COLO668 (cell line): ENCODE results near the gene KIR3DL1.
"Not testable (repeated sequence)": the region's sequence is repeated elsewhere in the genome, so short reads cannot be mapped to it uniquely, and the experiment has no call there.

ENCODE experiments used
- DNase-seq: peaks from one replicate; lab custom pipeline; 2025; ENCODE audit not compliant: unreplicated experiment; lab: John Stamatoyannopoulos, UW

Gene KIR3DL1

DNA sequence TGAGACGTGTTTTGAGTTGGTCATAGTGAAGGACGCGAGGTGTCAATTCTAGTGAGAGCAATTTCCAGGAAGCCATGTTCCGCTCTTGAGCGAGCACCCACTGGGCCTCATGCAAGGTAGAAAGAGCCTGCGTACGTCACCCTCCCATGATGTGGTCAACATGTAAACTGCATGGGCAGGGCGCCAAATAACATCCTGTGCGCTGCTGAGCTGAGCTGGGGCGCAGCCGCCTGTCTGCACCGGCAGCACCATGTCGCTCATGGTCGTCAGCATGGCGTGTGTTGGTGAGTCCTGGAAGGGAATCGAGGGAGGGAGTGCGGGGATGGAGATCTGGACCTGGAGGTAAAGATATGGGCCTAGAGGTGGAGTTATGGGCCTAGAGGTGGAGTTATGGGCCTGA is at the start of gene KIR3DL1:
Gene KIR3DL1, plus strand, starts transcription at position 218 of the 400 bp plus-strand sequence.
- not testable (repeated sequence) for DNase-seq

DNA sequence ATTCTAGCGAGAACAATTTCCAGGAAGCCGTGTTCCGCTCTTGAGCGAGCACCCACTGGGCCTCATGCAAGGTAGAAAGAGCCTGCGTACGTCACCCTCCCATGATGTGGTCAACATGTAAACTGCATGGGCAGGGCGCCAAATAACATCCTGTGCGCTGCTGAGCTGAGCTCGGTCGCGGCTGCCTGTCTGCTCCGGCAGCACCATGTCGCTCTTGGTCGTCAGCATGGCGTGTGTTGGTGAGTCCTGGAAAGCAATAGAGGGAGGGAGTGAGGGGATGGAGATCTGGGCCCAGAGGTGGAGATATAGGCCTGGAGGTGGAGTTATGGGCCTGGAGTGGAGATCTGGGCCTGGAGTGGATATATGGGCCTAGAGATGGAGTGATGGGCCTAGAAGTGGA is 46.6 kb upstream of the KIR3DL1 start, which contains the start of gene KIR2DL1:
Gene KIR2DL1, plus strand, starts transcription at position 148 of the 400 bp plus-strand sequence. Its CDS starts 58 bp downstream, at position 206.
- not testable (repeated sequence) for DNase-seq

DNA sequence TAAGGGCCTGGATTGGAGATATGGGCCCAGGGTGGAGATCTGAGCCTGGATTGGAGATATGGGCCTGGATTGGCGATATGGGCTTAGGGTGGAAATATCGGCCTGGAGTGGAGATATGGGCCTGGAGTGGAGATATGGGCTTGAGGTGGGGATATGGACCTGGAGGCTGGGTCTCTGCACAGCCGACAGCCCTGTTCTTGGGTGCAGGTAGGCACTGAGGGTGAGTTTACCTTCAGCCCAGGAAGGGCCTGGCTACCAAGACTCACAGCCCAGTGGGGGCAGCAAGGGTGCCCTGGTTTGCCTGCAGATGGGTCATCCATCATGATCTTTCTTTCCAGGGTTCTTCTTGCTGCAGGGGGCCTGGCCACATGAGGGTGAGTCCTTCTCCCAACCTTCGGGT is 45.8 kb upstream of the KIR3DL1 start:
- not testable (repeated sequence) for DNase-seq

DNA sequence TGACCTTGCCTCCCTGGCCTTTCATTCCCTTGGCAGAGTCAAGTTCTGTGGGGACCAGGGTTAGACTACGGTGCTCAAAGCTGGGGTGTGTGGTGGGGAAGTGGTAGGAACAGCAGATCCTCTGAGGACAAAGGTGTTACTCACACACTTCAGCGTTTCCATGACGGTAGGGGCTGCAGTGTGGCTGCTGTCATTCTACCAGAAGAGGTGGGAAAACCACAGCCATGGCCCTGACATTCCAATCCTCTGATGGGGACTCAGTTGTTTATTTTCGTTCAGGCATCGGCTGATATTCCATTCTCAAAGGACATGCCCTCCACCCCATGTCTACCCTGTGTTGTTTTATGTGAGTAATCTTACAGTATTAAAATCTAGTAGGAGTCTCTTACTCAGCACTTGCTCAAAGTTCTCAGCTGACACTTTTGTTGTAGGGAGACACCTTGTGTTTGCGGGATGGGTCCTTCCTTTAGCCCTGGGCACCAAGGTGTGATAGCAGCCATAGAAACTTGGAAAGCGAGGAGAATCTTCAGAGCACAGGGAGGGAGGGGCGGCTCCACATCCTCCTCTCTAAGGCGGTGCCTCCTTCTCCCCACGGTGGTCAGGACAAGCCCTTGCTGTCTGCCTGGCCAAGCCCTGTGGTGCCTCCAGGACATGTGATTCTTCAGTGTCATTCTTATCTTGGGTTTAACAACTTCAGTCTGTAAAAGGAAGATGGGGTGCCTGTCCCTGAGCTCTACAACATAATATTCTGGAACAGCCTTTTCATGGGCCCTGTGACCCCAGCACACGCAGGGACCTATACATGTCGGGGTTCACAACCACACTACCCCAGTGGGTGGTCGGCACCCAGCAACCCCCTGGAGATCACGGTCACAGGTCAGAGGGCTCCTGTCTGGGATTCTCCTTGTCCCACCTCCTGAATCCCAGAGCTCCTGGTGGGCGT is 45.0 kb upstream of the KIR3DL1 start:
- not testable (repeated sequence) for DNase-seq

DNA sequence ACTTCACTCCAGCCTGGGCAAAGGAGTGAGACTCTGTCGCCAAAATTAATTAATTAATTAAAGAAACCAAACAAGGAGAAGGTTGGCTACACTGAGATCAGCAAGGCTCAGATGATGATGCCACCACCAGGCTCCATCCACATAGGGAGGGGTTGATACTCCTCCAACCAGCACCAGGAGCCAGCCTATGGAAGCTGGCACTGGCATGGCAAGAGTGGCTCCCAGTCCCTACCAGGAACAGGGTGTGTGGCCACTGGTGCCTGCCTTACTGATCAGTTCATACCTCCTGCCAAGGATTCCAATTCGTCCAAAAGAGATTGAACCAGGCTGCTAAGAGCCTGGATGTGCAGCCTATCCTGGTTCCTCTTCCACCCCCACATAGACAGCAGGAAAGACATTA is 43.6 kb upstream of the KIR3DL1 start:
- DNase-seq, result not testable (repeated sequence)

DNA sequence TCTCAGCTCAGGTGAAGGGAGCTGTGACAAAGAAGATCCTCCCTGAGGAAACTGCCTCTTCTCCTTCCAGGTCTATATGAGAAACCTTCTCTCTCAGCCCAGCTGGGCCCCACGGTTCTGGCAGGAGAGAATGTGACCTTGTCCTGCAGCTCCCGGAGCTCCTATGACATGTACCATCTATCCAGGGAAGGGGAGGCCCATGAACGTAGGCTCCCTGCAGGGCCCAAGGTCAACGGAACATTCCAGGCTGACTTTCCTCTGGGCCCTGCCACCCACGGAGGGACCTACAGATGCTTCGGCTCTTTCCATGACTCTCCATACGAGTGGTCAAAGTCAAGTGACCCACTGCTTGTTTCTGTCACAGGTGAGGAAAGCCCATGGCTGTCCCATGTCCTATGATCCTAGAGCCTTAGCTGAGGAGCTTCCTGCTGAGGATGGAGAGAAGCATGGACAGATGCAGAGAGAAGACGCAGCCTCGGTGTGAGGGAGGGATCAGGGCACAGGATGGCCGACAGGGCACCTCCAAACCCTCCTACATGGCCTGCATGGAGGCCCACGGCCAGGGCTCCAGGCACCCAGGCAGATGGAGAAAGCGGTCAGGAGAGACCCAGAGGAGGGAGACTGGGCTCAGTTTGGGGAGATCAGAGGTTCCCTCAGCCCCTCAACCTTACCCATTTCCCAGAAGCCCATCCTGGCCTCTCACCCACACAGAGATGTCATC is 41.0 kb upstream of the KIR3DL1 start:
- not testable (repeated sequence) for DNase-seq

DNA sequence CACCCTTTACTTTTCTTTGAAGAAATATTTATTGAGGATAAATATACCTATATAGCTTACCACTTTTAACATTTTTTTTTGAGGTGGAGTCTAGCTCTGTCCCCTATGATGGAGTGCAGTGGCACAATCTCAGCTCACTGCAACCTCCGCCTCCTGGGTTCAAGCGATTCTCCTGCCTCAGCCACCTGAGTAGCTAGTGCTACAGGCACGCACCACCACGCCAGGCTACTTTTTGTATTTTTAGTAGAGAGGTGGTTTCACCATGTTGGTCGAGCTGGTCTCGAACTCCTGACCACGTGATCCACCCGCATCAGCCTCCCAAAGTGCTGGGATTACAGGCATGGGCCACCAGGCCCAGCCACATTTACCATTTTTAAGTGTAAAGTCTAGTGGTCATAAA is 40.4 kb upstream of the KIR3DL1 start:
- DNase-seq, result not testable (repeated sequence)

DNA sequence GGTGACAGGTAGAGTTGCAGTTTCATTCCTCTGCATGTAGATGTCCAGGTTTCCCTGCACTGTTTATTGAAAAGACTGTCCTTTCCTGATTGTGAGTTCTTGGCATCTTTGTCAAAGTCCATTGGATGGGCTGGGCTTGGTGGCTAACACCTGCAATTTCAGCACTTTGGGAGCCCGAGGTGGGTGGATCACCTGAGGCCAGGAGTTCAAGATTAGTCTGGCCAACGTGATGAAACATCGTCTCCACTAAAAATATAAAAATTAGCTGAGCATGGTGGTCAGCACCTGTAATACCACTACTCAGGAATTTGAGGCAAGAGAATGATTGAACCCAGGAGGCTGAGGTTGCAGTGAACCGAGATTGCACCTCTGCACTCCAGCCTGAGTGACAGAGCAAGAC is 38.4 kb upstream of the KIR3DL1 start:
- not testable (repeated sequence) for DNase-seq

DNA sequence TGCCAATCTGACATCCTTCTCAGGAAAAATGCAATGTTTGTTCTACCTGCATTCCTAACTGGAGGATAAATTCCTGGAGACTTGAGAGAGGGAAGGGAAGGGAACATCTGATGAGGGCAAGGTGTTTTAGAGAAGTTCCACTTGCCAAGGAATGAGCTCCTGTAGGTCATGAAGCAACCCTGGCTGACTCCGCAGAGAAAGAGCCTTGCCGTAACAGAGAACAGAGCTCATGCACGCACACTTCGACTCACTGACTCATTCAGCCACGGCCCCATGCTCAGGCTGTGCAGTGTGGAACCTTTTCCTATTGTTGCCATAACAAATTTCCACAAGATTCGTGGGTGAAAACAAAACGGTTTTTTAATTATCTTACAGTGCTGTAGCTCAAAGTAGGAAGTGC is 37.4 kb upstream of the KIR3DL1 start:
- not testable (repeated sequence) for DNase-seq

DNA sequence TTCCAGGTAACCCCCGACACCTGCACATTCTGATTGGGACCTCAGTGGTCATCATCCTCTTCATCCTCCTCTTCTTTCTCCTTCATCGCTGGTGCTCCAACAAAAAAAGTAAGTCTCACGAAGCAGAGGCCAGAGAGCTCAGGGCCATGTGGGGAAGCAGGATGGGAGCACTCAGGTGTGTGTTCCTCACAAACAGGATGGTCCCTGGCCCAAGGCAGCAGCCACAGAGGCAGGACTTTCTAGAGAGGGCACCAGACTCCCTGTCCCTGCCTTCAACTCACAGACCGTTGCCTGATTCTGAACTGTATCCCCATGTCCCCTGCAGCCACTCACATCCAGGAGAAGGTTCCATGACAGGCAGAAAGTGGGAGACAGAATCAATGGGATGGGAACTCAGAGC is 33.4 kb upstream of the KIR3DL1 start:
- DNase-seq, result not testable (repeated sequence)

DNA sequence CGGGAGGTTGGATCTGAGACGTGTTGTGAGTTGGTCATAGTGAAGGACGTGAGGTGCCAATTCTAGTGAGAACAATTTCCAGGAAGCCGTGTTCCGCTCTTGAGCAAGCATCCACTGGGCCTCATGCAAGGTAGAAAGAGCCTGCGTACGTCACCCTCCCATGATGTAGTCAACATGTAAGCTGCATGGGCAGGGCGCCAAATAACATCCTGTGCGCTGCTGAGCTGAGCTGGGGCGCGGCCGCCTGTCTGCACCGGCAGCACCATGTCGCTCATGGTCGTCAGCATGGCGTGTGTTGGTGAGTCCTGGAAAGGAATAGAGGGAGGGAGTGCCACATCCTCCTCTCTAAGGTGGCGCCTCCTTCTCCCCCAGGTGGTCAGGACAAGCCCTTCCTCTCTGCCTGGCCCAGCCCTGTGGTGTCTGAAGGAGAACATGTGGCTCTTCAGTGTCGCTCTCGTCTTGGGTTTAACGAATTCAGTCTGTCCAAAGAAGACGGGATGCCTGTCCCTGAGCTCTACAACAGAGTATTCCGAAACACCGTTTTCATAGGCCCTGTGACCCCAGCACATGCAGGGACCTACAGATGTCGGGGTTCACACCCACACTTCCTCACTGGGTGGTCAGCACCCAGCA is 30.1 kb upstream of the KIR3DL1 start:
- DNase-seq, result not testable (repeated sequence)

DNA sequence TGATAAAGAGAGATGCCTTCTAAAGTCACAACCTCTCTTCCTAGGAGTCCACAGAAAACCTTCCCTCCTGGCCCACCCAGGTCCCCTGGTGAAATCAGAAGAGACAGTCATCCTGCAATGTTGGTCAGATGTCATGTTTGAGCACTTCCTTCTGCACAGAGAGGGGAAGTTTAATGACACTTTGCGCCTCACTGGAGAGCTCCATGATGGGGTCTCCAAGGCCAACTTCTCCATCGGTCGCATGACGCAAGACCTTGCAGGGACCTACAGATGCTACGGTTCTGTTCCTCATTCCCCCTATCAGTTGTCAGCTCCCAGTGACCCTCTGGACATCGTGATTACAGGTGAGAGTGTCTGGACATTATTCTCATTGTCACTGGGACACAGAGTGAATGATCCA is 28.1 kb upstream of the KIR3DL1 start:
- not testable (repeated sequence) for DNase-seq

DNA sequence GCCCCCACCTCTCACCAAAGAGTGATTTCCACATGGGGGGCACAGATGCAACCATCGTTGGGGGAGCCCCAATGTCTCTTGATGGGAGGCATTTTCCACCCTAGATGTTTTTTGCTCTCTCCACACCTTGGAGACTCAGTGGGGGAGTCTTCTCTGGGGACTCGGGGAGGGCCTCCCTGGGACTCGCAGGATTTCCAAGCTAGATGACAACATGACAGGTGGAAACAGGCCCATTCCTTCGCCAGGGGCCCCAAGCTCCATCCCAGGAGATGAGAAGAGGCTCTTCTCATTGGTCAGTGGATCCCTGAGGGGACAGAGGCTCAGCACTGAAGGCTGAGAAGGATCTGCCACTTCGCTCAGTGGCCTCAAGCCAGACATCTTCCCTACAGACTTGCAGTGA is 25.6 kb upstream of the KIR3DL1 start:
- no peak for DNase-seq

DNA sequence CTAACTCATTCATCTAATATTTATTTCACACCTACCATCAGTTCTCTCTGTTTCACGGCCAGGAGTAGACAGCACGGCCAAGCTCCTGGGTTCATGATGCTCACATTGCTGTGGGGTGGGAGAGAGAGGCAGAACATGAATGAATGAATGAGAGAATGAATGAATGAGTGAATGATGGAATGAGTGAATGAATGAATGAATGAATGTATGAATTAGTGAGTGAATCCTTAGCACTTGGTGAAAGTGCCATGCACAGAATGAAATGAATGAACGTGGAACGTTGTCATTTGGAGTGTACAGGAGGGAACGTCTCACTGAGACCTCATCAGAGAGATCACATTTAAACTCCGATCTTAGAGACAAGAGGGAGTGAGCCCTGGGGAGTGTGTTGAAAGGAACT is 24.8 kb upstream of the KIR3DL1 start:
- no peak for DNase-seq

DNA sequence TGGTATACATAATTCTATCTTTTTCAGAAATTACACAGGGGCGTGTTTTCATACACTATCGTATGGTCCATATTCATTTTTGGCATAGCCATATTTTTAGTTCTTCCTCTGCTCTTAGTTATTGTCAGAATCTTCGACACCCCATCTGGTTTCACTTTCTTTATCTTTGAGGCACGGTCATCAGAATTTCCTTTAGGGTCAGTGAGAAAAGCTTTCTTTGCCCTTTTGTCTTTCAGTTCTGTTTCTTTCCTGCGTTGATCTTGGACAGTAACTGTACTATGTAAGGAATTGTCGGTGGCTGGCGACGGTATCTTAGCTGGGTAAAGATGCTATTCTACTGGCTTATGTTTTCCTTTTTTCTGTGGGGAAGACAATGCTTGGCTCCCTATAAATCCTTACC is 23.5 kb upstream of the KIR3DL1 start:
- DNase-seq, result no peak

DNA sequence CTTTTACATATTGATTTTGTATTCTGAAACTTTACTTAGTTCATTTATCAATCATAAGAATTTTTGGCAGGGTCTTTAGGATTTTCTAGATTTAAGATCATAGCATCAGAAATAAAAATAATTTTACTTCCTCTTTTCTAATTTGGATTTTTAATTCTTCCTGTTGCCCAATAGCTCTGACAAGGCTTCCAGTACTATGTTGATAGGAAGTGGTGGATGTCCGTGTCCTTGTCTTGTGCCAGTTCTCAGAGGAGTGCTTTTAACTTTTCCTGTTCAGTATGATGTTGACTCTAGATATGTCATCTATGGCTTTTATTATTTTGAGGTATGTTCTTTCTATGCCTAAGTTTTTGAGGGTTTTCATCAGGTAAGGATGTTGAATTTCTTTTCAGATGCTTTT is 20.5 kb upstream of the KIR3DL1 start:
- DNase-seq, result no peak

DNA sequence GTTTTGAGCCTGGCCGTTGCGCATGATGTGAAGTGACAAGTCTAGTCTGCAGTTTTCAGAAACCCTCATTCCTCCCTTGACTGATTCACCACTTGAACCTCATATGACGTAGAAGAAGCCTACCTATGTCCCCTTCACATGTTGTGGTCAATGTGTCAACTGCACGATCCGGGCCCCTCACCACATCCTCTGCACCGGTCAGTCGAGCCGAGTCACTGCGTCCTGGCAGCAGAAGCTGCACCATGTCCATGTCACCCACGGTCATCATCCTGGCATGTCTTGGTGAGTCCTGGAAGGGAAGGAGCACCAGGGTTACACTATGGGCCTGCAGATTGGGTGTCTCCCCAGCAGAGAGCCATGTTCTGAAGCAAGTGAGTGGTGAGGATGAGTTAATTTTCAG is 12.9 kb upstream of the KIR3DL1 start, which contains the start of gene KIR2DL4:
Gene KIR2DL4, plus strand, starts transcription at position 201 of the 400 bp plus-strand sequence. Its CDS starts 42 bp downstream, at position 243.
- no peak for DNase-seq

DNA sequence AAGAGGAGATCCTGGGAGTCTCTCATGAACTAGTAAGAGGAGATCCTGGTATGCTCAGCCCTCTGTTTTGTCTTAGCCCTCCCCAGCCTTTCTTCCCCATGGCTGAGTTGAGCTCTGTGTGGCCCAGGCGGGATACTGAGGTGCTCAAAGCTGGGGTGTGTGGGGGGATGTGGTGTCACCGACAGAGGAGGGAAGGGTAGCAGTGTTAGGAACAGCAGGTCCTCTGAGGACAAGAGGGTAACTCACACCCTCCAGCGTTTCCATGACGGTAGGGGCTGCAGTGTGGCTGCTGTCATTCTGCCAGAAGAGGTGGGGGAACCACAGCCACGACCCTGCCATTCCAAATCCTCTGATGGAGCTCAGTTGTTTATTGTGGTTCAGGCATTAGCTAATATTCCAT is 12.2 kb upstream of the KIR3DL1 start:
- no peak for DNase-seq

DNA sequence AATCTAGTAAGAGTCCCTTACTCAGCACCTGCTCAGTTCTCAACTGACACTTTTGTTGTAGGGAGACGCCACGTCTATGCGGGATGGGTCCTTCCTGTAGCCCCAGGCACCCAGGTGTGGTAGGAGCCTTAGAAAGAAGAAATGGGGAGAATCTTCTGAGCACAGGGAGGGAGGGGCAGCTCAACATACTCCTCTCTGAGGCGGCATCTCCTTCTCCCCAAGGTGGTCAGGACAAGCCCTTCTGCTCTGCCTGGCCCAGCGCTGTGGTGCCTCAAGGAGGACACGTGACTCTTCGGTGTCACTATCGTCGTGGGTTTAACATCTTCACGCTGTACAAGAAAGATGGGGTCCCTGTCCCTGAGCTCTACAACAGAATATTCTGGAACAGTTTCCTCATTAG is 11.7 kb upstream of the KIR3DL1 start:
- no peak for DNase-seq

DNA sequence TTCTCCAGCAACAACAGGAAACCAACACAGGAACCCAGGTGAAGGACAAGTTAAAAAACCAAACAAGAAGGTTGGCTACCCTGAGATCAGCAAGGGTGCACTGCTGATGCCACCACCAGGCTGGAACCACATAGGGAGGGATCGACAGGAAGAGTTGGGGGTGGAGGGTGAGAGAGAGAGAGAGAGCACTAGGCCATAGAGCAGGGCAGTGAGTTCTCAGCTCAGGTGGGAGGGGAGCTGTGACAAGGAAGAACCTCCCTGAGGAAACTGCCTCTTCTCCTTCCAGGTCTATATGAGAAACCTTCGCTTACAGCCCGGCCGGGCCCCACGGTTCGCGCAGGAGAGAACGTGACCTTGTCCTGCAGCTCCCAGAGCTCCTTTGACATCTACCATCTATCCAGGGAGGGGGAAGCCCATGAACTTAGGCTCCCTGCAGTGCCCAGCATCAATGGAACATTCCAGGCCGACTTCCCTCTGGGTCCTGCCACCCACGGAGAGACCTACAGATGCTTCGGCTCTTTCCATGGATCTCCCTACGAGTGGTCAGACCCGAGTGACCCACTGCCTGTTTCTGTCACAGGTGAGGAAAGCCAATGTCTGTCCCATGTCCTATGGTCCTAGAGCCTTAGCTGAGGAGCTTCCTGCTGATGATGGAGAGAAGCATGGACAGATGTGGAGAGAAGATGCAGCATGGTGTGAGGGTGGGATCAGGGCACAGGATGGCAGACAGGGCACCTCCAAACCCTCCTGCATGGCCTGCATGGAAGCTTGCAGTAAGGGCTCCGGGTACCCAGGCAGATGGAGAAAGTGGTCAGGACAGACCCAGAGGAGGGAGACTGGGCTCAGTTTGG is 10.4 kb upstream of the KIR3DL1 start:
- no peak for DNase-seq

DNA sequence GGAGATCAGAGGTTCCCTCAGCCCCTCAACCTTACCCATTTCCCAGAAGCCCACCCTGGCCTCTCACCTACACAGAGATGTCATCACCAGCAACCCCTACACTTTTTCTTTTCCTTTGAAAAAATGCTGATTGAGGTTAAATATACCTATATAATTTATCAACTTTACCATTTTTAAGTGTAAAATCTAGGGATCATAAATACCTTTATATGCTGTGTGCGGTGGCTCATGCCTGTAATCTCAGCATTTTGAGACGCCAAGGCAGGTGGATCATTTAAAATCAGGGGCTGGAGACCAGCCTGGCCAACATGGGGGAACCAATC is 9.8 kb upstream of the KIR3DL1 start:
- no peak for DNase-seq
